Measurements from ENCODE around the gene GPBP1L1.

GRCh38 chr1:45666836-45667235, 19.5 kb downstream of the GPBP1L1 start:
- TF ChIP-seq CTCF (conservative IDR thresholded peaks at IDR 0.05) (no peak), EZH2 (IDR thresholded peaks at IDR 0.05; ENCODE audit: low read depth) (no peak)
